Panc1 (cell line): Measurements from ENCODE around the gene PIGM.

ENCODE experiments used
- CTCF ChIP-seq: fragments of 450-650 bp; IDR thresholded peaks from 2 replicates; pipeline ENCODE4 v1.5.1; 2017; ENCODE audit warnings: mild to moderate bottlenecking
- POLR2AphosphoS5 ChIP-seq: IDR thresholded peaks from 2 replicates; pipeline ENCODE4 v1.6.1; 2012; ENCODE audit warnings: mild to moderate bottlenecking, low read depth, low read length, moderate library complexity
- REST ChIP-seq, 2 experiments: IDR thresholded peaks; 2 replicates each; pipeline ENCODE4 v1.6.1; 2011 to 2012; ENCODE audit warnings: low read depth in 2 of 2, control low read depth in 1 of 2, low read length in 1 of 2, mild to moderate bottlenecking in 1 of 2, moderate library complexity in 1 of 2; ENCODE audit not compliant: insufficient read depth in 1 of 2
- SIN3A ChIP-seq: IDR thresholded peaks from 2 replicates; pipeline ENCODE4 v1.6.1; 2012; ENCODE audit warnings: low read depth, mild to moderate bottlenecking, low read length, moderate library complexity, borderline replicate concordance; ENCODE audit not compliant: insufficient read depth
- TCF7L2 ChIP-seq: IDR thresholded peaks from 2 replicates; pipeline ENCODE4 v1.6.1; 2011; ENCODE audit warnings: mild to moderate bottlenecking, low read depth, low read length, inconsistent platforms

GRCh38 chr1:160075836-160076235 is 44.0 kb upstream of the PIGM start:
- TF ChIP-seq POLR2AphosphoS5 (no peak), CTCF (no peak), SIN3A (no peak), TCF7L2 (no peak), REST (IDR thresholded peaks at IDR 0.05; ENCODE audit: insufficient read depth in 1 of 2, low read depth in 2 of 2, low read length in 1 of 2) (no peak)
